Epithelial cell of esophagus (primary cell): ENCODE results near the gene PNMA8A.
"Not testable (repeated sequence)": the region's sequence is repeated elsewhere in the genome, so short reads cannot be mapped to it uniquely, and the experiment has no call there.

Experiments used
- DNase-seq: peaks from one replicate; pipeline ENCODE4 v3.0.0; 2010; ENCODE audit warnings: low read depth
- H3K4me3 ChIP-seq: 2 replicates; pipeline ENCODE4 v1.5.1; 2011; ENCODE audit warnings: mild to moderate bottlenecking, low read length, control low read depth
- TF ChIP-seq, protein P1 (sequence below): IDR thresholded peaks from 2 replicates; pipeline ENCODE4 v1.5.1; 2011; ENCODE audit warnings: low read depth, mild to moderate bottlenecking, low read length, control low read depth, inconsistent platforms; ENCODE audit not compliant: insufficient read depth; ENCODE audit errors: missing control alignments

The PNMA8A gene

DNA sequence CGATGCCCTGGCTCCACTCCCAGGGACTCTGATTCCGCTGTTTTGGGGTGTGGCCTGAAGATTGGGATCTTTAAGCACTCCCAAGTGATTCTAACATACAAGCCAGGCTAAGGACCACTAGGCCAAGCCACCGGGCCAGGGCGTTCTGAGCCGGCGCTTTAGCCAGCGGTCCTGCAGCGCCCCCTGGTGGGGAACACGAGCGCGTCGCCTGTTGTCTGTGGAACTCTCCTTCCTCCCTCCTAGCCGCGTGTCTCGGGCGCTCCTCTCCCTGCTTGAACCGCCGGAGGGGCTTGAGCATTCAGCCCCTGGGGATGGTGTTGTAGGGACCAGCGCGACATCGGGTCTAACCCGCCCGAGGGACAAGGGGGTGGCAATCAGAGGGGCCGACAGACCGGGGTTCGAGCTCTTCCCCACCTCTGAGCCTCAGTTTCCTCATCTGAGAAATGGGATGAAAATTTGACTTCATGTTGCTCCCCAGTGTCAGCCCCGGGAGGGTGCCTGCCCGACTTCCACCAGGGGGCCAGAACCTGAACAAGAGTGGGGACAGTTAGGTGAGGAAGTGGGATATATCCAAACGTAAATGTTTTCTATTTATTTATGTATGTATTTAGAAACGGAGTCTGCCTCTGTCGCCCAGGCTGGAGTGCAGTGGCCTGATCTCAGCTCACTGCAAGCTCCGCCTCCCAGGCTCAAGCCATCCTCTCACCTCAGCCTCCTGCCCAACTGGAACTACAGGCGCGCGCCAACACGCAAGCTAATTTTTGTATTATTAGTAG, 42.3 kb upstream of the PNMA8A start:
- TF ChIP-seq, protein P1, sequence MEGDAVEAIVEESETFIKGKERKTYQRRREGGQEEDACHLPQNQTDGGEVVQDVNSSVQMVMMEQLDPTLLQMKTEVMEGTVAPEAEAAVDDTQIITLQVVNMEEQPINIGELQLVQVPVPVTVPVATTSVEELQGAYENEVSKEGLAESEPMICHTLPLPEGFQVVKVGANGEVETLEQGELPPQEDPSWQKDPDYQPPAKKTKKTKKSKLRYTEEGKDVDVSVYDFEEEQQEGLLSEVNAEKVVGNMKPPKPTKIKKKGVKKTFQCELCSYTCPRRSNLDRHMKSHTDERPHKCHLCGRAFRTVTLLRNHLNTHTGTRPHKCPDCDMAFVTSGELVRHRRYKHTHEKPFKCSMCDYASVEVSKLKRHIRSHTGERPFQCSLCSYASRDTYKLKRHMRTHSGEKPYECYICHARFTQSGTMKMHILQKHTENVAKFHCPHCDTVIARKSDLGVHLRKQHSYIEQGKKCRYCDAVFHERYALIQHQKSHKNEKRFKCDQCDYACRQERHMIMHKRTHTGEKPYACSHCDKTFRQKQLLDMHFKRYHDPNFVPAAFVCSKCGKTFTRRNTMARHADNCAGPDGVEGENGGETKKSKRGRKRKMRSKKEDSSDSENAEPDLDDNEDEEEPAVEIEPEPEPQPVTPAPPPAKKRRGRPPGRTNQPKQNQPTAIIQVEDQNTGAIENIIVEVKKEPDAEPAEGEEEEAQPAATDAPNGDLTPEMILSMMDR = peak; percentile 85
- no peak overlapping the region for H3K4me3 ChIP-seq

DNA sequence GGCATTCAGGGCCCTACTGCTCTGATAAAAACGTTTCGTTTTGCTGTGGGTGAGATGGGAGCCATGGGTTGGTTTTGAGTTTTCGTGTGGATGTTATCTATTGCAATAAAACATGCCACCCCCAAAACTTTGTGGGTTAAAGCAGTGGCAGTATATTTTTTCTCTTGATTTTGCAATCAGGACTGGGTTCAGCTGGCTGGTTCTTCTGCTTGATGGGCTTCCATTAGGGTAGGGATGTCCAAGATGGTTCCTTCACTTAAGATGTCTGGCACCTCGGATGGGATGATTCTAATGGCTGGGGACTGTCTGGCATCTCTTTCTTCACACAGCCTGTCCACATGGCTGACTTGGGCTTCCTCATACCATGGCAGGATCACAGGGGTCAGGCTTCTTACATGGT, 39.9 kb upstream of the PNMA8A start:
- TF ChIP-seq, protein P1 = no peak
- DNase-seq = no peak
- no peak overlapping the region for H3K4me3 ChIP-seq

More for the DNA sequence above, 42.3 kb upstream of the PNMA8A start:
- peak; percentile 73 for DNase-seq

DNA sequence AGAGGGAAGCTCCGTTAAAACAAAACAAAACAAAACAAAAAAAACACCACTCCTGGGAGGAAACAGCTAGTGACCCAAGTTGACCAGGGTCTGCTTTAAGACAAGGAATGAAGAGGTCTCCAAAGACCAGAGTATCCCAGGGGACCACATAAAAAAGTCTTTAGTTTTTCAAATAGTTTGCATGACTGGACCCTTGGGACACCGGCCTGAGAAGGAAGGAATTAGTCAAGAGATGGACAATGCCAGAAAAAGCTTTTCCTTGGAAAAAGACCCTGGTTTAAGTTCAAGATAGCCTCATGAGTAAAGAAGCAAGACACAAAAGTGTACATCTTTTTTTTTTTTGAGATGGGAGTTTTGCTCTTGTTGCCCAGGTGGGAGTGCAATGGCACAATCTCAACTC, 36.8 kb upstream of the PNMA8A start:
- H3K4me3 ChIP-seq = no peak overlapping the region
- TF ChIP-seq, protein P1 = no peak
- no peak for DNase-seq

DNA sequence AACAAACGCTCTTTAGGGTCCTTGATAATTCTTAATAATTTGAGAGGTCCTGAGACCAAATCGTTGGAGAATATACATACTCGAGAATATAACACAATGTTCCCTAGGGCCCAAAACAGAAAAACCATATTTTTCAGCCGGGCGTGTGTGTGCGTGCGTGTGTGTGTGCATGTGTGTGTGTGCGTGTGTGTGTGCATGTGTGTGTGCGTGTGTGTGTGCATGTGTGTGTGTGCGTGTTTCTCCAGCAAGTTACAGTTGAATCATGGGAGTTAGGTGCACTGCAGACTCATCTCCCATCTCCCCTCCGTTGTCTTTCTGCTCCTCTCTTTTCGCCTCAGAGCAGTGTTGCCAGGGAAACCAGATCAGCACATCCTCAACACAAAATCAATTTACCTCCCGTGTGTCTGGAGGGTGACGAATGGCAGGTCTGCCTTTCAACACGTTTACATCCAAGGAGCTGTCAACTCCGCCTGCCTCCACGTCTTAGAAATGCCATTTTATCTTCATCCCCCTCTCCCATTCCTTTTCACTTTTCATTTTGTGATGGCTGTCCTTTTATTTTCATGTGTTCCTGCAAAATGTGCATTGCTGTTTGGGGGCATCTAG, 32.6 kb upstream of the PNMA8A start:
- DNase-seq = no peak
- TF ChIP-seq, protein P1 = no peak

DNA sequence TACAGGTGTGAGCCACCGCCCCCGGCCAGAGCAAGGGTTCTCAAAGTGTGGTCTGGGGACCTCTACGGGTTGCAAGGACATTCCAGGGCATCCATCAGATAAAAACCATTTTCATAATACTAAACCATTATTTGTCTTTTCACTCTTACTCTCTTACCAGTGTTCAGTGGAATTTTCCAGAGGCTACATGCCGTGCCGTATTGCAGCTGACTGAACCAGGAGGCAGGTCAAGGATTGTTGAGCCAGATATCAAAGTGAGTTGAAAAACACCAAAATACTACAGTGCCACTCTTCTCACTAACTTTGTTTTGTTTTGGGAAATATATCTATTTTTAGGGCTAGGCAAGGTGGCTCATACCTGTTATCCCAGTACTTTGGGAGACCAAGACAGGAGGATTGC, 31.5 kb upstream of the PNMA8A start:
- H3K4me3 ChIP-seq = no peak overlapping the region
- TF ChIP-seq, protein P1 = no peak
- no peak for DNase-seq

More for the DNA sequence above, 32.6 kb upstream of the PNMA8A start:
- H3K4me3 ChIP-seq = no peak overlapping the region

DNA sequence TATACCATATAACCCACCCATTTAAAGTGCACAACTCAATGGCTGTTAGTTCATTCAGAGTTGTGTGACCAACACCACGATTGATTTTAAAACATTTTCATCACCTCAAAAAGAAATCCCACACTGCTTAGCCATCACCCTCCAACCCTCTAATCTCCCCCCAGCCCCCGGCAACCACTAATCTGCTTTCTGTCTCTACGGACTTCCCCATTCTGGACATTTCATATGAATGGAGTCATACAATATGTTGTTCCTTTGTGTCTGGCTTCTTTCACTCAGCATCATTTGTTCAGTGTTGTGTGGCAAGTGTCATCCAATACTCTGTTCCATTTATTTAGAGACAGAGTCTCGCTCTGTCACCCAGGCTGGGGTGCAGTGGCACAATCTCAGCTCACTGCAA, 28.3 kb upstream of the PNMA8A start:
- no peak overlapping the region for H3K4me3 ChIP-seq
- TF ChIP-seq, protein P1 = no peak
- DNase-seq = no peak

DNA sequence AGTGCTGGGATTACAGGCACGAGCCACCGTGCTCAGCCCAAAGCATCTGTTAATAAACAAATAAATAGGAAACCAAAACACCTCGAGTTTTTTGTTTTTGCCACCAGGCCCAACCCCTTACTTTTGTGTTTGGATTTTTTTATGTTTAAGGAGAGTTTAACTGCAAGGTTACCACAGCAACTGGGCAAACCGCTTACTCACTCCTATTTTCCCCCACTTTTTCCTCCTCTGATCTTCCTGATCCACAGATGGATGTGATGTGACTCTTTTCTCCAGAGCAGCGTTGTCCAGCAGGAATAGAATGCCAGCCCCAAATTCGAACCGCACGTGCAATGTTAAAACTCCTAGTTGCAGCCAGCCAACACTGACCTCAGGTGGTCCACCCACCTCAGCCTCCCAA, 26.4 kb upstream of the PNMA8A start:
- TF ChIP-seq, protein P1 = no peak
- no peak for DNase-seq
- no peak overlapping the region for H3K4me3 ChIP-seq

DNA sequence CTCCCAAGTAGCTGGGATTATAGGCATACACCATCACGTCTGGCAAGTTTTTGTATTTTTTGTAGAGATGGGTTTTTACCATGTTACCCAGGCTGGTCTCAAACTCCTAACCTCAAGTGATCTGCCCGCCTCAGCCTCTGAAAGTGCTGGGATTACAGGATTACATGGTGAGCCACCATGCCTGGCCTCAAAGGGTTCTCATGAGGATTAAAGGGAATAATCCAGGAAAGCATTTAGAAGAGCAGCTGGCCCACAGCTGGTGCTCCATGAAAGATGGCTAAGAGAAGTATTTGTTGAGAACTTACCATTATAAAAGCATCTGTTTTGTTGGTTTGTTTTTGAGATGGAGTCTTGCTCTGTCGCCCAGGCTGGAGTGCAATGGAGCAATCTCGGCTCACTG, 25.5 kb upstream of the PNMA8A start:
- not testable (repeated sequence) for H3K4me3 ChIP-seq, DNase-seq
